A549 (cell line): ENCODE measurements around the gene GPSM3. TPM values are rescaled to one million over a fixed set of nuclear protein-coding genes. Genes with fewer than 3 reads are reported as not detected.

Experiments
- ATAC-seq, 2 experiments: fragments of 200-7000 bp in 1 of 2; fragments of >200 bp in 1 of 2; cut with Nextera tagmentation in 1 of 2; cut with Tn5 transposase in 1 of 2; 3 replicates each; pipeline versions ENCODE4 v1.8.0 to v1.9.1; 2018 to 2020; ENCODE audit warnings: mild to moderate bottlenecking in 1 of 2, moderate library complexity in 1 of 2
- CTCF ChIA-PET: fragments of 300-600 bp; sonication (Branson Sonifier 250); formaldehyde crosslinking; extraction: SDS; loops from one replicate; lab custom pipeline; 2021; ENCODE audit warnings: antibody characterized with exemption, inconsistent platforms; lab: Yijun Ruan, JAX
- POLR2A ChIA-PET: fragments of 350-600 bp; formaldehyde crosslinking; extraction: SDS; loops from one replicate; lab custom pipeline; 2021; ENCODE audit warnings: antibody characterized with exemption, inconsistent platforms; lab: Yijun Ruan, JAX
- DNase-seq, 2 experiments: peaks; one replicate each; pipeline versions ENCODE4 v3.0.0 to v3.0.0-alpha.2; 2011 to 2016; ENCODE audit warnings: low read depth in 1 of 2, low spot score in 1 of 2
- FAIRE-seq: peaks from 2 replicates; lab custom pipeline; 2011; peaks lifted over from hg19 to GRCh38; lab: Jason Lieb, UNC
- H3K27ac ChIP-seq, 2 experiments: fragments of >200 bp; sonication (Bioruptor Twin); formaldehyde crosslinking; 3 replicates each; pipeline ENCODE4 v1.5.1; 2016 to 2017
- H3K4me1 ChIP-seq: fragments of >200 bp; sonication (Bioruptor Twin); formaldehyde crosslinking; 3 replicates; pipeline ENCODE4 v1.6.1; 2016
- H3K4me2 ChIP-seq: fragments of >200 bp; sonication (Bioruptor Twin); formaldehyde crosslinking; 3 replicates; pipeline ENCODE4 v1.6.1; 2016
- H3K4me3 ChIP-seq: fragments of >200 bp; sonication (Bioruptor Twin); formaldehyde crosslinking; 3 replicates; pipeline ENCODE4 v1.5.1; 2016
- H3K9me3 ChIP-seq: fragments of >200 bp; sonication (Bioruptor Twin); formaldehyde crosslinking; 3 replicates; pipeline ENCODE4 v1.6.1; 2016
- BHLHE40 ChIP-seq: IDR thresholded peaks from 2 replicates; pipeline ENCODE4 v1.6.1; 2012; ENCODE audit warnings: low read depth, low read length, inconsistent platforms
- CBX2 ChIP-seq: fragments of 200-600 bp; sonication (generic); IDR thresholded peaks from 2 replicates; pipeline ENCODE4 v1.6.1; 2016; ENCODE audit warnings: low read depth, mild to moderate bottlenecking, borderline replicate concordance
- CBX8 ChIP-seq: fragments of 200-600 bp; sonication (generic); IDR thresholded peaks from 2 replicates; pipeline ENCODE4 v1.6.1; 2016
- FOSB ChIP-seq: fragments of 250-450 bp; sonication (Bioruptor Pico); IDR thresholded peaks from 2 replicates; pipeline ENCODE4 v1.5.0; 2020; ENCODE audit warnings: mild to moderate bottlenecking, moderate library complexity
- FOXS1 ChIP-seq: fragments of 250-450 bp; sonication (Bioruptor Pico); IDR thresholded peaks from 2 replicates; pipeline ENCODE4 v1.5.0; 2020; ENCODE audit warnings: mild to moderate bottlenecking, moderate library complexity
- HEYL ChIP-seq: fragments of 250-450 bp; sonication (Bioruptor Pico); IDR thresholded peaks from 2 replicates; pipeline ENCODE4 v1.8.0; 2021; ENCODE audit warnings: mild to moderate bottlenecking, moderate library complexity
- HOXA7 ChIP-seq: fragments of 250-450 bp; sonication (Bioruptor Pico); IDR thresholded peaks from 2 replicates; pipeline ENCODE4 v1.5.0; 2020; ENCODE audit warnings: mild to moderate bottlenecking, moderate library complexity
- HOXB5 ChIP-seq: fragments of 250-450 bp; sonication (Bioruptor Pico); IDR thresholded peaks from 2 replicates; pipeline ENCODE4 v1.5.0; 2020; ENCODE audit warnings: mild to moderate bottlenecking, moderate library complexity
- KDM1A ChIP-seq: fragments of 200-600 bp; sonication (generic); IDR thresholded peaks from 2 replicates; pipeline ENCODE4 v1.6.1; 2016; ENCODE audit warnings: low read depth, mild to moderate bottlenecking
- MYC ChIP-seq: IDR thresholded peaks from 2 replicates; pipeline ENCODE4 v1.6.1; 2012; ENCODE audit warnings: mild to moderate bottlenecking, inconsistent platforms, low read length, improper control_type of control experiment, borderline replicate concordance
- NR3C1 ChIP-seq: fragments of >200 bp; sonication (Bioruptor Twin); formaldehyde crosslinking; IDR thresholded peaks from 3 replicates; pipeline ENCODE4 v1.6.1; 2017
- PHF8 ChIP-seq: fragments of 200-600 bp; sonication (generic); IDR thresholded peaks from 2 replicates; pipeline ENCODE4 v1.6.1; 2016; ENCODE audit warnings: low read depth, mild to moderate bottlenecking, antibody characterized with exemption, moderate library complexity, borderline replicate concordance
- RCOR1 ChIP-seq: fragments of 150-350 bp; IDR thresholded peaks from 2 replicates; pipeline ENCODE4 v1.6.1; 2014; ENCODE audit warnings: antibody characterized with exemption, low read length, low read depth
- RFX5 ChIP-seq: fragments of 450-650 bp; IDR thresholded peaks from 2 replicates; pipeline ENCODE4 v1.7.1; 2014; ENCODE audit warnings: antibody characterized with exemption, mild to moderate bottlenecking, moderate library complexity
- SMC3 ChIP-seq: fragments of >200 bp; sonication (Bioruptor Twin); formaldehyde crosslinking; IDR thresholded peaks from 3 replicates; pipeline ENCODE4 v1.6.1; 2018; ENCODE audit warnings: inconsistent platforms
- ZFP36 ChIP-seq: fragments of 450-650 bp; IDR thresholded peaks from 2 replicates; pipeline ENCODE4 v1.6.1; 2014; ENCODE audit warnings: borderline replicate concordance; ENCODE audit not compliant: partially characterized antibody
- ZNF302 ChIP-seq: fragments of 250-450 bp; sonication (Bioruptor Pico); IDR thresholded peaks from 2 replicates; pipeline ENCODE4 v1.9.0; 2021; ENCODE audit warnings: inconsistent platforms, mild to moderate bottlenecking, moderate library complexity
- WGBS: methylation state at CpG from one replicate; pipeline ENCODE4 v1.1.6; 2017; ENCODE audit errors: missing lambda C conversion rate; 5-methylcytosine and 5-hydroxymethylcytosine counted together
- polyA plus RNA-seq, 4 experiments: library from polyadenylated mRNA; depleted of rRNA in 3 of 4; stranded (reverse); fragments of >200 nt; fragmentation: RNase III in 1 of 4; extraction: RNeasy Plus Mini Kit Qiagen cat#74134 plus additional on column Dnase treatment in 1 of 4; gene quantifications; 2 replicates in 3 of 4; 3 replicates in 1 of 4; pipeline ENCODE4 v1.2.3, GENCODE V29; 2011 to 2017
- TF ChIP-seq, protein P1 (sequence below): fragments of 250-450 bp; sonication (Bioruptor Pico); IDR thresholded peaks from 2 replicates; pipeline ENCODE4 v1.5.0; 2020; ENCODE audit warnings: low read depth, mild to moderate bottlenecking, moderate library complexity
- TF ChIP-seq, protein P2 (sequence below): fragments of >200 bp; sonication (Bioruptor Twin); formaldehyde crosslinking; IDR thresholded peaks from 3 replicates; pipeline ENCODE4 v1.5.1; 2016
- TF ChIP-seq, protein P3 (sequence below): fragments of 450-650 bp; IDR thresholded peaks from 2 replicates; pipeline ENCODE4 v1.6.1; 2014; ENCODE audit warnings: antibody characterized with exemption
- TF ChIP-seq, protein P4 (sequence below): fragments of 200-600 bp; sonication (generic); IDR thresholded peaks from 2 replicates; pipeline ENCODE4 v1.6.1; 2016; ENCODE audit warnings: antibody characterized with exemption, mild to moderate bottlenecking, moderate library complexity
- TF ChIP-seq, protein P5 (sequence below): fragments of >200 bp; sonication (Bioruptor Twin); formaldehyde crosslinking; IDR thresholded peaks from 2 replicates; pipeline ENCODE4 v1.6.1; 2016

The GPSM3 gene
- polyA plus RNA-seq, 2 of the 4 experiments (the other 2 are of a cell fraction): 0.19 to 0.36 TPM

DNA sequence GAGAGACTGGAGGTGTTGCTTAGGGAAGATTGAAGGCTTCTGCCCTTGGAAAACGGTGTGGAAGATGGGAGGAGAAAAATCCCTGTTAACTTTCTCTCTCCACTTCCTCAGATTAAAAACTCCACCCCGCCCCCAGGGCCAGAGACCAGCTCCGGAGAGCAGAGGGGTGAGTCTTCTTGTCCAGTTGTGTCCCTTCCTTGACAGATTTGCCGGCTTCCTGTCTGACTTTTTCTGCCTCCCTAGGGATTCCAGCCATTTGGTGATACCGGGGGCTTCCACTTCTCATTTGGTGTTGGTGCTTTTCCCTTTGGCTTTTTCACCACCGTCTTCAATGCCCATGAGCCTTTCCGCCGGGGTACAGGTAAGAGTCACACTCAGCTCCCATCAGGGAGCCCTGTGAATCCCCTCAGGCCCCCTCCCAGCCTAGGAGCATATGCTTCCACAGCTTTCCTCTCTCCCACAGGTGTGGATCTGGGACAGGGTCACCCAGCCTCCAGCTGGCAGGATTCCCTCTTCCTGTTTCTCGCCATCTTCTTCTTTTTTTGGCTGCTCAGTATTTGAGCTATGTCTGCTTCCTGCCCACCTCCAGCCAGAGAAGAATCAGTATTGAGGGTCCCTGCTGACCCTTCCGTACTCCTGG lies 12.6 kb downstream of the GPSM3 start:
- Histone ChIP-seq H3K4me3 (no peak overlapping the region), H3K4me1 (peaks cover 25% of the 10 kb centered on the region), H3K4me2 (peak overlapping the region; percentile 94), H3K27ac (no peak overlapping the region; a peak in 1 of 6 replicates), H3K9me3 (no peaks in the 10 kb centered on the region)
- ChIA-PET CTCF (interaction anchor here (0.9 to 1.5 kb wide), 2 partner anchors 9 to 96 kb away, joined by 3 to 6 read pairs; no protein-coding TSS in a partner anchor), POLR2A (interaction anchor here (1.3 kb wide), 1 partner anchor 16 kb away, joined by 5 read pairs; no protein-coding TSS in a partner anchor)
- FAIRE-seq (no peak), ATAC-seq (no peak), DNase-seq (no peak)
- TF ChIP-seq CBX2: no peak
- TF ChIP-seq PHF8: no peak
- TF ChIP-seq FOXS1 (CRISPR knock-in tag): no peak
- 82% methylated on average over 10 of the region's 10 CpGs for WGBS

DNA sequence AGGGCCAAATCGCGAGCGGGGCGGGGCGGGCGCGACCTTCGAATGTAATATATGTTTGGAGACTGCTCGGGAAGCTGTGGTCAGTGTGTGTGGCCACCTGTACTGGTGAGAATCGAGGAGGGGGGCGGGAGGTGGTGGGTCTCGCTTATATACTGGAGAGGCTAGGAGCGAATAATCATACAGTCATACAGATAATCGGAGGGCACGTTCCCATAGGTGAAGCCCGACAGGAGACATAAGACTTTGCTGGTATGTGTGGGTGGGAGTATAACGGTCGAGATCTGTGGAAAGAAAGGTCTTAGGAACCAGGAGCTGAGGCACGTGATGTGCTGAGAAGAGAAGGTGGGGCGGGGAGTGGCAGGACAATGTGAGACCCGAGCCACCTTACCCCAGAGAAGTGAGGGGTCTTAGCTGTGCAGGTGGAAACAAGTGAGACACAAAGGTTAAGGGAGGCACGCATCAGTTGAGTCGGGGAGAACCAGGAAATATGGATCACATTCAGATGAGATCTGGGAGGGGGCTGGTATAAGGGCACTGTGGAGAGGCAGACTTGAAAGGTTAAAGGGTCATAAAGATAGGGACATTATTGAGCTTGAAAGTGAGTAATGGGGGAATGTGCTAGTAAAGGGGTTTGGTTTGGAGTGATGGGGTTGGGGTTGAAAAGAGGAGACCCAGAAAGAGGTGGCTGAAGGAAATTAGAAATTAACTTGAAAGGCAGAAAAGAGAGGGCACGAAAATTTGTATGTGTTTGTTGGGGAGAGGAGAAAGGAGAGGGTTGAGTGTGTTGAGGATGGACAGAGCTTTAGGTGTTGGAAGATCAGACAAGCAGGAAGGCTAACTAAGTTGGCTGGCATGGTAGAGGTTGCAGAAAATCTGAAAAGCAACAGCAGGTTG lies 13.6 kb downstream of the GPSM3 start:
- 6% methylated on average over 13 of the region's 24 CpGs for WGBS

DNA sequence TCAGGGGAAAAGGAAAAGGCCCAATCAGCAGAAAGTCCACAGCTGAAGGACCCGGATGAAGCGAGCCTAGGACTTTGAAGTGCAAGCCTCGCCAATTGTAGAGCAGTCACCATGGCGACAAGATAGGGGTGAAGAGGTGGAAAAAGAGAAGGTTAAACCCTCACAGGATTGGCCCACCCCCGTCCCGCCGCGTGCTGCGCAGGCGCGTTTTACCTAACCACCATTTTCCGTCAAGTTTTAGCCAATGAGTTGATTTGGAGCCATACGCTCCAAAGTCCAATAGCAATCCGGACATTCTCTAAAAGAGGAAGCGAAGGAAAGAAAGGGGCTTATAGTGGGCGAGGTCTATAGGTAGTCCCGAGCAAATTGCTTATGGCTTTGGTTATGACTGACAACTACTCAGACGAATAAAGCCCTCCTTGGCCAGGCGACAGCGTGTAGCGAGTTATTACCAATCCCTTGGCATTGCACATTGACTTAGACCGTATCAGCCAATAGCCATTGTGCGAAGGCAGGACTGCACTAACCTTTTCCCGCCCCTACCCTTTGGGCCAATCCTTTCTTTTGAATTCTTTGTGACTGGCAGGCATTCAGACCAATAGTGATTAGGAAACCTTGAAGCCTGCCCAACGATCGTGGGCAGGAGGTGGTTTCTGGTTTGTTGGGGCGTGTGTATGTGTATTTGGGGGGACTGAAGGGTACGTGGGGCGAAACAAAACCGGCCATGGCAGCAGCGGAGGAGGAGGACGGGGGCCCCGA lies 14.5 kb downstream of the GPSM3 start, which contains the start of gene RNF5:
RNF5 (plus strand) TSS at position 618 of the 759 bp plus-strand sequence; CDS start at position 725, 107 bp downstream.
- FAIRE-seq (no peak), ATAC-seq (peak; percentile 79 to 91), DNase-seq (peak; percentile 95 to 100)
- peak within 1 kb of the TSS; percentile 100 for H3K4me3 ChIP-seq
- peaks cover 20% of the 10 kb centered on the region for H3K4me1 ChIP-seq
- ChIA-PET CTCF (interaction anchor here (0.6 to 1.5 kb wide), 5 partner anchors 10 to 60 kb away, joined by 3 to 6 read pairs (median 4); no protein-coding TSS in a partner anchor), POLR2A (interaction anchor here (1.0 to 2.5 kb wide), 6 partner anchors 11 to 63 kb away, joined by 3 to 24 read pairs (median 5); partner anchors contain the start of genes FKBPL and PBX2)
- WGBS: 4% methylated on average over 30 of the region's 33 CpGs
- no peaks in the 10 kb centered on the region for H3K9me3 ChIP-seq
- H3K27ac ChIP-seq: peak within 1 kb of the TSS; percentile 97 to 99
- peak within 1 kb of the TSS; percentile 94 for H3K4me2 ChIP-seq
- TF ChIP-seq, protein P1, sequence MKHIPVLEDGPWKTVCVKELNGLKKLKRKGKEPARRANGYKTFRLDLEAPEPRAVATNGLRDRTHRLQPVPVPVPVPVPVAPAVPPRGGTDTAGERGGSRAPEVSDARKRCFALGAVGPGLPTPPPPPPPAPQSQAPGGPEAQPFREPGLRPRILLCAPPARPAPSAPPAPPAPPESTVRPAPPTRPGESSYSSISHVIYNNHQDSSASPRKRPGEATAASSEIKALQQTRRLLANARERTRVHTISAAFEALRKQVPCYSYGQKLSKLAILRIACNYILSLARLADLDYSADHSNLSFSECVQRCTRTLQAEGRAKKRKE: no peak
- no peak for TF ChIP-seq KDM1A
- TF ChIP-seq, protein P2, sequence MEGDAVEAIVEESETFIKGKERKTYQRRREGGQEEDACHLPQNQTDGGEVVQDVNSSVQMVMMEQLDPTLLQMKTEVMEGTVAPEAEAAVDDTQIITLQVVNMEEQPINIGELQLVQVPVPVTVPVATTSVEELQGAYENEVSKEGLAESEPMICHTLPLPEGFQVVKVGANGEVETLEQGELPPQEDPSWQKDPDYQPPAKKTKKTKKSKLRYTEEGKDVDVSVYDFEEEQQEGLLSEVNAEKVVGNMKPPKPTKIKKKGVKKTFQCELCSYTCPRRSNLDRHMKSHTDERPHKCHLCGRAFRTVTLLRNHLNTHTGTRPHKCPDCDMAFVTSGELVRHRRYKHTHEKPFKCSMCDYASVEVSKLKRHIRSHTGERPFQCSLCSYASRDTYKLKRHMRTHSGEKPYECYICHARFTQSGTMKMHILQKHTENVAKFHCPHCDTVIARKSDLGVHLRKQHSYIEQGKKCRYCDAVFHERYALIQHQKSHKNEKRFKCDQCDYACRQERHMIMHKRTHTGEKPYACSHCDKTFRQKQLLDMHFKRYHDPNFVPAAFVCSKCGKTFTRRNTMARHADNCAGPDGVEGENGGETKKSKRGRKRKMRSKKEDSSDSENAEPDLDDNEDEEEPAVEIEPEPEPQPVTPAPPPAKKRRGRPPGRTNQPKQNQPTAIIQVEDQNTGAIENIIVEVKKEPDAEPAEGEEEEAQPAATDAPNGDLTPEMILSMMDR: no peak
- no peak for TF ChIP-seq CBX8
- no peak for TF ChIP-seq FOSB (CRISPR knock-in tag)
- no peak for TF ChIP-seq ZNF302 (CRISPR knock-in tag)
- peak; percentile 21; the same call in 1 of the 2 replicates for TF ChIP-seq RFX5
- TF ChIP-seq ZFP36: no peak
- TF ChIP-seq NR3C1: no peak
- TF ChIP-seq, protein P3, sequence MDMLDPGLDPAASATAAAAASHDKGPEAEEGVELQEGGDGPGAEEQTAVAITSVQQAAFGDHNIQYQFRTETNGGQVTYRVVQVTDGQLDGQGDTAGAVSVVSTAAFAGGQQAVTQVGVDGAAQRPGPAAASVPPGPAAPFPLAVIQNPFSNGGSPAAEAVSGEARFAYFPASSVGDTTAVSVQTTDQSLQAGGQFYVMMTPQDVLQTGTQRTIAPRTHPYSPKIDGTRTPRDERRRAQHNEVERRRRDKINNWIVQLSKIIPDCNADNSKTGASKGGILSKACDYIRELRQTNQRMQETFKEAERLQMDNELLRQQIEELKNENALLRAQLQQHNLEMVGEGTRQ: no peak
- TF ChIP-seq, protein P4, sequence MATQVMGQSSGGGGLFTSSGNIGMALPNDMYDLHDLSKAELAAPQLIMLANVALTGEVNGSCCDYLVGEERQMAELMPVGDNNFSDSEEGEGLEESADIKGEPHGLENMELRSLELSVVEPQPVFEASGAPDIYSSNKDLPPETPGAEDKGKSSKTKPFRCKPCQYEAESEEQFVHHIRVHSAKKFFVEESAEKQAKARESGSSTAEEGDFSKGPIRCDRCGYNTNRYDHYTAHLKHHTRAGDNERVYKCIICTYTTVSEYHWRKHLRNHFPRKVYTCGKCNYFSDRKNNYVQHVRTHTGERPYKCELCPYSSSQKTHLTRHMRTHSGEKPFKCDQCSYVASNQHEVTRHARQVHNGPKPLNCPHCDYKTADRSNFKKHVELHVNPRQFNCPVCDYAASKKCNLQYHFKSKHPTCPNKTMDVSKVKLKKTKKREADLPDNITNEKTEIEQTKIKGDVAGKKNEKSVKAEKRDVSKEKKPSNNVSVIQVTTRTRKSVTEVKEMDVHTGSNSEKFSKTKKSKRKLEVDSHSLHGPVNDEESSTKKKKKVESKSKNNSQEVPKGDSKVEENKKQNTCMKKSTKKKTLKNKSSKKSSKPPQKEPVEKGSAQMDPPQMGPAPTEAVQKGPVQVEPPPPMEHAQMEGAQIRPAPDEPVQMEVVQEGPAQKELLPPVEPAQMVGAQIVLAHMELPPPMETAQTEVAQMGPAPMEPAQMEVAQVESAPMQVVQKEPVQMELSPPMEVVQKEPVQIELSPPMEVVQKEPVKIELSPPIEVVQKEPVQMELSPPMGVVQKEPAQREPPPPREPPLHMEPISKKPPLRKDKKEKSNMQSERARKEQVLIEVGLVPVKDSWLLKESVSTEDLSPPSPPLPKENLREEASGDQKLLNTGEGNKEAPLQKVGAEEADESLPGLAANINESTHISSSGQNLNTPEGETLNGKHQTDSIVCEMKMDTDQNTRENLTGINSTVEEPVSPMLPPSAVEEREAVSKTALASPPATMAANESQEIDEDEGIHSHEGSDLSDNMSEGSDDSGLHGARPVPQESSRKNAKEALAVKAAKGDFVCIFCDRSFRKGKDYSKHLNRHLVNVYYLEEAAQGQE: no peak

More for the DNA sequence above, 13.6 kb downstream of the GPSM3 start:
- FAIRE-seq (no peak), DNase-seq (no peak), ATAC-seq (peak; percentile 2 to 8; a peak in 5 of 6 replicates)
- ChIA-PET CTCF (interaction anchor here (0.6 to 1.5 kb wide), 5 partner anchors 10 to 95 kb away, joined by 3 to 6 read pairs (median 3); no protein-coding TSS in a partner anchor), POLR2A (interaction anchor here (1.3 kb wide), 1 partner anchor 17 kb away, joined by 5 read pairs; no protein-coding TSS in a partner anchor)
- peak overlapping the region; percentile 77 to 99 for H3K27ac ChIP-seq
- no peaks in the 10 kb centered on the region for H3K9me3 ChIP-seq
- H3K4me1 ChIP-seq: peaks cover 21% of the 10 kb centered on the region
- H3K4me3 ChIP-seq: peak overlapping the region; percentile 100
- TF ChIP-seq RCOR1 (no peak), HEYL (CRISPR knock-in tag) (no peak), HOXB5 (CRISPR knock-in tag) (no peak), MYC (no peak), SMC3 (no peak), HOXA7 (no peak), BHLHE40 (no peak)
- TF ChIP-seq, protein P5, sequence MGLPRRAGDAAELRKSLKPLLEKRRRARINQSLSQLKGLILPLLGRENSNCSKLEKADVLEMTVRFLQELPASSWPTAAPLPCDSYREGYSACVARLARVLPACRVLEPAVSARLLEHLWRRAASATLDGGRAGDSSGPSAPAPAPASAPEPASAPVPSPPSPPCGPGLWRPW: no peak
- TF ChIP-seq, protein P3: peak; percentile 34; the same call in 1 of the 2 replicates
- peak overlapping the region; percentile 94 for H3K4me2 ChIP-seq
